ENCODE measurements around the gene CYTH1. TPM values are rescaled to one million over a fixed set of nuclear protein-coding genes. Genes with fewer than 3 reads are reported as not detected.
A peak's percentile ranks its signal among the peaks of the same experiment; 100 is the strongest.

The CYTH1 gene
- total and polyA plus RNA-seq, 7 experiments from 2014 or later: 297 to 452 (median 418) TPM

GRCh38 chr17:78679495-78680395, 102.3 kb downstream of the CYTH1 start:
- ChIA-PET POLR2A (interaction anchor here (1.6 kb wide), 1 partner anchor 13 kb away, joined by 6 read pairs; no protein-coding TSS in a partner anchor), CTCF (no interaction called here)
- Histone ChIP-seq H3K27ac (ENCODE audit: low read depth, low read length) (no peak overlapping the region), H3K27me3 (ENCODE audit: control insufficient read depth in 2 of 2, insufficient read depth in 2 of 2, low read length in 2 of 2) (no peaks in the 10 kb centered on the region), H3K36me3 (ENCODE audit: control insufficient read depth in 2 of 3, insufficient read depth in 3 of 3, low read length in 3 of 3) (peaks cover 42 to 98% (median 70%) of the 10 kb centered on the region in 3 experiments), H3K4me1 (ENCODE audit: control insufficient read depth in 2 of 2, insufficient read depth in 2 of 2, low read length in 2 of 2) (no peaks in the 10 kb centered on the region), H3K4me3 (ENCODE audit: low read length) (no peak overlapping the region), H3K9me3 (ENCODE audit: control insufficient read depth in 2 of 3, low read length in 3 of 3) (no peaks in the 10 kb centered on the region)
- H3K27ac Mint-ChIP-seq: peak overlapping the region in 6 of 9 donors; percentile 38 to 80 (median 74)
- H3K4me3 Mint-ChIP-seq: no peak overlapping the region
- ATAC-seq (no peak), DNase-seq (no peak)
- H3K27me3 Mint-ChIP-seq: no peaks in the 10 kb centered on the region
- intact Hi-C loops (cut with micrococcal nuclease): no loop called here
- H3K9me3 Mint-ChIP-seq: peaks cover 0 to 23% (median 0%) of the 10 kb centered on the region in 11 donors
- peaks cover 4 to 62% (median 32%) of the 10 kb centered on the region in 5 donors for H3K36me3 Mint-ChIP-seq
- H3K4me1 Mint-ChIP-seq: peaks cover 4 to 13% (median 4%) of the 10 kb centered on the region in 7 donors

DNA sequence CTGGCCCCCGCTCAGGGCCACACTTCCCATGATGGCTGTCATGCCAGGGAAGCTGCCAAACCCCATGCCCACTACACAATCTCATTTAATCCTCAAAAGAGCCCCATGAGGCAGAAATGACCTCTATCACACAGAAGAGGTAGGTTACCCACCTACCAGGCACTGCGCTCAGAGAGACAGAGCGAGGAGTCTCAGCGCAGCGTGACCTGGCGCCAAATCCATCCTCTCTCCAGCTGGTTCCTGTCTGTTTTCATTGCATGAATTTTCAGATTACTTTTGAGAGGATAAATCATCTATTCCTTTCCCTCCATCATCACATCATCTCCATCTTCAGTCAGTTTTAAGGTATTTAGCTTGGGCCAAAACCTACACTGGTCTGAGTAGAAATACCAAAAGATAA, 103.4 kb downstream of the CYTH1 start:
- POLR2A ChIA-PET: interaction anchor here (1.2 to 1.6 kb wide), 2 partner anchors 12 to 31 kb away, joined by 3 to 6 read pairs; no protein-coding TSS in a partner anchor
- CTCF ChIA-PET: no interaction called here
- H3K4me1 ChIP-seq (ENCODE audit: control insufficient read depth in 2 of 2, insufficient read depth in 2 of 2, low read length in 2 of 2): no peaks in the 10 kb centered on the region
- Mint-ChIP-seq H3K4me3 (no peak overlapping the region), H3K36me3 (peaks cover 4 to 58% (median 27%) of the 10 kb centered on the region in 5 donors), H3K27ac (peak overlapping the region in 5 of 9 donors; percentile 15 to 75 (median 63)), H3K9me3 (peaks cover 0 to 23% (median 0%) of the 10 kb centered on the region in 11 donors), H3K4me1 (peaks cover 0 to 10% (median 4%) of the 10 kb centered on the region in 7 donors), H3K27me3 (no peaks in the 10 kb centered on the region)
- no peaks in the 10 kb centered on the region for H3K9me3 ChIP-seq (ENCODE audit: control insufficient read depth in 2 of 3, low read length in 3 of 3)
- H3K27me3 ChIP-seq (ENCODE audit: control insufficient read depth in 2 of 2, insufficient read depth in 2 of 2, low read length in 2 of 2): no peaks in the 10 kb centered on the region
- ATAC-seq: no peak
- peaks cover 49 to 99% (median 74%) of the 10 kb centered on the region in 3 experiments for H3K36me3 ChIP-seq (ENCODE audit: control insufficient read depth in 2 of 3, insufficient read depth in 3 of 3, low read length in 3 of 3)
- no peak overlapping the region for H3K27ac ChIP-seq (ENCODE audit: low read depth, low read length)
- intact Hi-C loops (cut with micrococcal nuclease): no loop called here
- no peak for DNase-seq
- no peak overlapping the region for H3K4me3 ChIP-seq (ENCODE audit: low read length)

GRCh38 chr17:78678222-78678557, 103.9 kb downstream of the CYTH1 start:
- no peak for DNase-seq

GRCh38 chr17:78677303-78678221, 104.5 kb downstream of the CYTH1 start:
- no peaks in the 10 kb centered on the region for H3K27me3 Mint-ChIP-seq
- no peak overlapping the region for H3K4me3 ChIP-seq (ENCODE audit: low read length)
- no peaks in the 10 kb centered on the region for H3K4me1 ChIP-seq (ENCODE audit: control insufficient read depth in 2 of 2, insufficient read depth in 2 of 2, low read length in 2 of 2)
- no peaks in the 10 kb centered on the region for H3K9me3 ChIP-seq (ENCODE audit: control insufficient read depth in 2 of 3, low read length in 3 of 3)
- peaks cover 0 to 10% (median 4%) of the 10 kb centered on the region in 7 donors for H3K4me1 Mint-ChIP-seq
- H3K27ac Mint-ChIP-seq: peak overlapping the region in 6 of 9 donors; percentile 1 to 86 (median 52)
- peaks cover 0 to 24% (median 0%) of the 10 kb centered on the region in 11 donors for H3K9me3 Mint-ChIP-seq
- CTCF ChIA-PET: no interaction called here
- no peak overlapping the region for H3K27ac ChIP-seq (ENCODE audit: low read depth, low read length)
- intact Hi-C loops (cut with micrococcal nuclease): no loop called here
- no peaks in the 10 kb centered on the region for H3K27me3 ChIP-seq (ENCODE audit: control insufficient read depth in 2 of 2, insufficient read depth in 2 of 2, low read length in 2 of 2)
- DNase-seq: no peak
- peaks cover 0 to 63% (median 33%) of the 10 kb centered on the region in 5 donors for H3K36me3 Mint-ChIP-seq
- H3K36me3 ChIP-seq (ENCODE audit: control insufficient read depth in 2 of 3, insufficient read depth in 3 of 3, low read length in 3 of 3): peaks cover 51 to 99% (median 76%) of the 10 kb centered on the region in 3 experiments
- POLR2A ChIA-PET: interaction anchor here (1.2 kb wide), 2 partner anchors 12 to 32 kb away, joined by 3 to 6 read pairs; no protein-coding TSS in a partner anchor
- no peak for ATAC-seq
- no peak overlapping the region for H3K4me3 Mint-ChIP-seq

More at GRCh38 chr17:78678222-78678557, 103.9 kb downstream of the CYTH1 start:
- Histone ChIP-seq H3K4me1 (ENCODE audit: control insufficient read depth in 2 of 2, insufficient read depth in 2 of 2, low read length in 2 of 2) (no peaks in the 10 kb centered on the region), H3K4me3 (ENCODE audit: low read length) (no peak overlapping the region), H3K27ac (ENCODE audit: low read depth, low read length) (no peak overlapping the region), H3K9me3 (ENCODE audit: control insufficient read depth in 2 of 3, low read length in 3 of 3) (no peaks in the 10 kb centered on the region), H3K36me3 (ENCODE audit: control insufficient read depth in 2 of 3, insufficient read depth in 3 of 3, low read length in 3 of 3) (peaks cover 51 to 99% (median 70%) of the 10 kb centered on the region in 3 experiments), H3K27me3 (ENCODE audit: control insufficient read depth in 2 of 2, insufficient read depth in 2 of 2, low read length in 2 of 2) (no peaks in the 10 kb centered on the region)
- Mint-ChIP-seq H3K4me3 (no peak overlapping the region), H3K27me3 (no peaks in the 10 kb centered on the region), H3K27ac (peak overlapping the region in 4 of 9 donors; percentile 1 to 71 (median 48)), H3K36me3 (peaks cover 4 to 62% (median 29%) of the 10 kb centered on the region in 5 donors), H3K4me1 (peaks cover under 1 to 10% (median 4%) of the 10 kb centered on the region in 7 donors), H3K9me3 (peaks cover 0 to 23% (median 0%) of the 10 kb centered on the region in 11 donors)
- POLR2A ChIA-PET: interaction anchor here (1.2 kb wide), 1 partner anchor 32 kb away, joined by 3 read pairs; no protein-coding TSS in a partner anchor
- CTCF ChIA-PET: no interaction called here
- ATAC-seq: no peak
- intact Hi-C loops (cut with micrococcal nuclease): no loop called here

GRCh38 chr17:78676412-78677302, 105.4 kb downstream of the CYTH1 start:
- peaks cover 51 to 96% (median 81%) of the 10 kb centered on the region in 3 experiments for H3K36me3 ChIP-seq (ENCODE audit: control insufficient read depth in 2 of 3, insufficient read depth in 3 of 3, low read length in 3 of 3)
- Mint-ChIP-seq H3K9me3 (peaks cover 0 to 24% (median 0%) of the 10 kb centered on the region in 11 donors), H3K36me3 (peaks cover 0 to 58% (median 28%) of the 10 kb centered on the region in 5 donors), H3K27me3 (no peaks in the 10 kb centered on the region), H3K27ac (peak overlapping the region in 4 of 9 donors; percentile 32 to 86 (median 38)), H3K4me1 (peaks cover 0 to 5% (median 4%) of the 10 kb centered on the region in 7 donors), H3K4me3 (no peak overlapping the region)
- ChIA-PET CTCF (interaction anchor here (0.7 kb wide), 1 partner anchor 1477 kb away, joined by 3 read pairs; no protein-coding TSS in a partner anchor), POLR2A (interaction anchor here (1.0 to 1.2 kb wide), 2 partner anchors 9 to 13 kb away, joined by 3 to 6 read pairs; no protein-coding TSS in a partner anchor)
- intact Hi-C loops (cut with micrococcal nuclease): no loop called here
- H3K4me3 ChIP-seq (ENCODE audit: low read length): no peak overlapping the region
- H3K4me1 ChIP-seq (ENCODE audit: control insufficient read depth in 2 of 2, insufficient read depth in 2 of 2, low read length in 2 of 2): no peaks in the 10 kb centered on the region
- H3K27me3 ChIP-seq (ENCODE audit: control insufficient read depth in 2 of 2, insufficient read depth in 2 of 2, low read length in 2 of 2): no peaks in the 10 kb centered on the region
- no peaks in the 10 kb centered on the region for H3K9me3 ChIP-seq (ENCODE audit: control insufficient read depth in 2 of 3, low read length in 3 of 3)
- no peak overlapping the region for H3K27ac ChIP-seq (ENCODE audit: low read depth, low read length)
- no peak for ATAC-seq
- no peak for DNase-seq
